MM.1S (cell line): ENCODE results near the gene RARG.
"Not testable (repeated sequence)": the region's sequence is repeated elsewhere in the genome, so short reads cannot be mapped to it uniquely, and the experiment has no call there.

Experiments used
- EZH2 ChIP-seq: fragments of 300-600 bp; sonication (generic); optimal IDR thresholded peaks from 2 replicates; pipeline ENCODE3; 2017; ENCODE audit warnings: low read depth, mild to moderate bottlenecking, antibody characterized with exemption, low read length, mixed read lengths
- EZH2phosphoT487 ChIP-seq: fragments of 300-600 bp; sonication (generic); IDR thresholded peaks from 2 replicates; pipeline ENCODE4 v1.6.1; 2018; ENCODE audit warnings: antibody characterized with exemption, low read length
- TF ChIP-seq, protein P1 (sequence below): fragments of 300-600 bp; sonication (generic); IDR thresholded peaks from 2 replicates; pipeline ENCODE4 v1.5.1; 2016; ENCODE audit warnings: antibody characterized with exemption, low read length, mixed read lengths

DNA sequence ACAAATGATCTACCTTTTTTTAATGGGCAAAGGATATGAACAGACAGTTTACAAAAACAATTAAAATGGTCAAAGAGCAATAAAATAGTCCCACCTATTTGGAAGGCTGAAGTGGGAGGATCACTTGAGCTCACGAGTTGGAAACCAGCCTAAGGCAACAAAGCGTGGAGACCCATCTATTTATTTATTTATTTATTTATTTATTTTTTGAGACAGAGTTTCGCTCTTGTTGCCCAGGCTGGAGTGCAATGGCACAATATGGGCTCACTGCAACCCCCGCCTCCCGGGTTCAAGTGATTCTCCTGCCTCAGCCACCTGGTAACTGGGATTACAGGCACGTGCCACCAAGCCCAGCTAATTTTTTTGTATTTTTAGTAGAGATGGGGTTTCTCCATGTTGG is 54.6 kb downstream of the RARG start:
- TF ChIP-seq, protein P1, sequence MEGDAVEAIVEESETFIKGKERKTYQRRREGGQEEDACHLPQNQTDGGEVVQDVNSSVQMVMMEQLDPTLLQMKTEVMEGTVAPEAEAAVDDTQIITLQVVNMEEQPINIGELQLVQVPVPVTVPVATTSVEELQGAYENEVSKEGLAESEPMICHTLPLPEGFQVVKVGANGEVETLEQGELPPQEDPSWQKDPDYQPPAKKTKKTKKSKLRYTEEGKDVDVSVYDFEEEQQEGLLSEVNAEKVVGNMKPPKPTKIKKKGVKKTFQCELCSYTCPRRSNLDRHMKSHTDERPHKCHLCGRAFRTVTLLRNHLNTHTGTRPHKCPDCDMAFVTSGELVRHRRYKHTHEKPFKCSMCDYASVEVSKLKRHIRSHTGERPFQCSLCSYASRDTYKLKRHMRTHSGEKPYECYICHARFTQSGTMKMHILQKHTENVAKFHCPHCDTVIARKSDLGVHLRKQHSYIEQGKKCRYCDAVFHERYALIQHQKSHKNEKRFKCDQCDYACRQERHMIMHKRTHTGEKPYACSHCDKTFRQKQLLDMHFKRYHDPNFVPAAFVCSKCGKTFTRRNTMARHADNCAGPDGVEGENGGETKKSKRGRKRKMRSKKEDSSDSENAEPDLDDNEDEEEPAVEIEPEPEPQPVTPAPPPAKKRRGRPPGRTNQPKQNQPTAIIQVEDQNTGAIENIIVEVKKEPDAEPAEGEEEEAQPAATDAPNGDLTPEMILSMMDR = not testable (repeated sequence)
- not testable (repeated sequence) for TF ChIP-seq EZH2, EZH2phosphoT487
